ENCODE data around the gene FAM234B.

DNA sequence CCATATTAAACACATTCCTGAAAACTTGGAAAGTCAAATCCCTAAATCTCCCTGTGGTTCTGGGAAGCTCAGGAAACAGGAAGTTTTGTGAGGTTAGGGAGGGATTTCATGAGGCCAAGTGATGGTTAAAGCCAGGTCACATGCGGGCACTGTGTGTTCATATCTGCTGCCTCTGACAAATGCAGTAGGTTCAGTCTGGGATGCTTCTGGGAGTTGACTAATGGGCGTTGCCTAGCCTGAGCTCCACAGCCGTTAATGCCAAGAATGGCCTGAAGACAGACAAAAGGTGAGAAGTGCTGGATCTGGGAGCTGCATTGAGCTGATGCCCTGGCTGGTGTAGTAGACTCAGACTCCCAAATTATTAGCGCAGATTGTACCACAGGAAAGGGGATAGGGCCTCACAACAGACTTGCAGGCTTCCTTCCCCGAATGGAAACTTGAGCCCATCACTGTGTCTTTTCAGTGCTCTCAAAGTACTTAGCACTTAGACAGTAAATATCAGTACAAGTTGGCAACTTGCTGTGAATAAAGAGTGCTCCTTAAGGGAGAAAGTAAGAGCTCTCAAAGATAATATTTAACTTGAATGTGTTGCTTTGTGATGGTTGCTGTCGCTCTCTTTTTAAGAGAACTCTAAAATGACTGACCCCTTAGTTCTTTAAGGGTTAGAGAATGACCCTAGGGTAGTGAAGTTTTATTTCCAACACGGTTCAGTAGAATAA, 41.9 kb downstream of the FAM234B start:
- TF ChIP-seq, protein P1, sequence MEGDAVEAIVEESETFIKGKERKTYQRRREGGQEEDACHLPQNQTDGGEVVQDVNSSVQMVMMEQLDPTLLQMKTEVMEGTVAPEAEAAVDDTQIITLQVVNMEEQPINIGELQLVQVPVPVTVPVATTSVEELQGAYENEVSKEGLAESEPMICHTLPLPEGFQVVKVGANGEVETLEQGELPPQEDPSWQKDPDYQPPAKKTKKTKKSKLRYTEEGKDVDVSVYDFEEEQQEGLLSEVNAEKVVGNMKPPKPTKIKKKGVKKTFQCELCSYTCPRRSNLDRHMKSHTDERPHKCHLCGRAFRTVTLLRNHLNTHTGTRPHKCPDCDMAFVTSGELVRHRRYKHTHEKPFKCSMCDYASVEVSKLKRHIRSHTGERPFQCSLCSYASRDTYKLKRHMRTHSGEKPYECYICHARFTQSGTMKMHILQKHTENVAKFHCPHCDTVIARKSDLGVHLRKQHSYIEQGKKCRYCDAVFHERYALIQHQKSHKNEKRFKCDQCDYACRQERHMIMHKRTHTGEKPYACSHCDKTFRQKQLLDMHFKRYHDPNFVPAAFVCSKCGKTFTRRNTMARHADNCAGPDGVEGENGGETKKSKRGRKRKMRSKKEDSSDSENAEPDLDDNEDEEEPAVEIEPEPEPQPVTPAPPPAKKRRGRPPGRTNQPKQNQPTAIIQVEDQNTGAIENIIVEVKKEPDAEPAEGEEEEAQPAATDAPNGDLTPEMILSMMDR (conservative IDR thresholded peaks at IDR 0.05; ENCODE audit: low read depth in 2 of 2): no peak
- no peak for TF ChIP-seq POLR2AphosphoS5 (IDR thresholded peaks at IDR 0.05; ENCODE audit: low read depth)

Measured in GM23338 (cell line).